Heart left ventricle (tissue), 16 donors: ENCODE results near the gene NBL1. TPM values are rescaled to one million over a fixed set of nuclear protein-coding genes. Genes with fewer than 3 reads are reported as not detected.

Experiments used
- ATAC-seq, 4 donors: fragments of 200-7000 bp; cut with Tn5 transposase; one replicate each; pipeline ENCODE4 v1.9.1; 2020 to 2022; ENCODE audit warnings: moderate library complexity in 4 of 4, mild to moderate bottlenecking in 3 of 4, moderate number of reproducible peaks in 1 of 4
- DNase-seq, 5 donors: peaks; one replicate each; pipeline ENCODE4 v3.0.0-alpha.2; 2020
- H3K27ac ChIP-seq, 12 donors: fragments of 200-600 bp; sonication (generic) in 4 of 12; one replicate each; pipeline versions ENCODE4 v1.5.0 to v1.8.0; 2016 to 2022; ENCODE audit warnings: mild to moderate bottlenecking in 2 of 12
- H3K27me3 ChIP-seq, 9 donors: fragments of 200-600 bp; sonication (generic) in 2 of 9; one replicate each; pipeline versions ENCODE4 v1.5.1 to v1.8.0; 2016 to 2022; ENCODE audit warnings: mild to moderate bottlenecking in 3 of 9
- H3K36me3 ChIP-seq, 9 donors: fragments of 200-600 bp; sonication (generic) in 2 of 9; one replicate each; pipeline versions ENCODE4 v1.5.0 to v1.8.0; 2018 to 2022; ENCODE audit warnings: mild to moderate bottlenecking in 2 of 9
- H3K4me1 ChIP-seq, 12 donors: fragments of 200-600 bp; sonication (generic) in 4 of 12; one replicate each; pipeline versions ENCODE4 v1.5.0 to v1.8.0; 2016 to 2022; ENCODE audit warnings: mild to moderate bottlenecking in 3 of 12
- H3K4me3 ChIP-seq, 12 donors: fragments of 200-600 bp; sonication (generic) in 4 of 12; one replicate each; pipeline versions ENCODE4 v1.5.0 to v1.8.0; 2017 to 2022; ENCODE audit warnings: mild to moderate bottlenecking in 9 of 12, moderate library complexity in 4 of 12
- H3K9me3 ChIP-seq, 12 donors: fragments of 200-600 bp; sonication (generic) in 4 of 12; one replicate each; pipeline versions ENCODE4 v1.5.0 to v1.8.0; 2016 to 2022; ENCODE audit warnings: mild to moderate bottlenecking in 1 of 12
- CTCF ChIP-seq, 12 donors: fragments of 200-600 bp; sonication (generic) in 4 of 12; IDR thresholded peaks; one replicate each; pipeline versions ENCODE4 v1.5.0 to v1.8.0; 2018 to 2022; ENCODE audit warnings: antibody characterized with exemption in 12 of 12, mild to moderate bottlenecking in 5 of 12
- POLR2A ChIP-seq, 2 donors: fragments of 450-650 bp; IDR thresholded peaks; one replicate each; pipeline ENCODE4 v1.6.1; 2017; ENCODE audit warnings: antibody characterized with exemption in 2 of 2, mild to moderate bottlenecking in 2 of 2, moderate library complexity in 2 of 2
- WGBS, 4 donors: extraction: QIAGEN DNeasy Blood & Tissue Kit in 2 of 4; methylation state at CpG; one replicate each; pipeline versions ENCODE4 v1.1.5 to v1.1.7; 2013 to 2018; 5-methylcytosine and 5-hydroxymethylcytosine counted together
- intact Hi-C, 10 donors: fragments of 100-400 bp; cut with DNase I; formaldehyde crosslinking; loops; one replicate each; pipeline versions ENCODE4 v1.11.1 to v1.14.2; 2022
- polyA plus RNA-seq, 2 donors: library from polyadenylated mRNA; stranded (reverse); fragments of 200-250 nt; gene quantifications; one replicate each; pipeline ENCODE4 v1.2.3, GENCODE V29; 2013
- total RNA-seq, 9 donors: library from RNA; depleted of rRNA in 2 of 9; stranded (reverse); fragments of >200 nt in 2 of 9; fragmentation: NEBNext Ultra II Directional in 3 of 9; extraction: Animal tissue kit (Norgen Biotek cat#: 25700) in 3 of 9; gene quantifications; one replicate each; pipeline versions ENCODE4 v1.1.0 to v1.2.4, GENCODE V29; 2016 to 2023
- donor health status: ischemic (EF 13 %, LVEDD 7.1; RV severe dilation, severe dysfunction).
- donor health status: healthy with polysubstance abuse.
- donor health status: DM: no; HTN: yes; CAD: no.
- donor health status: DM: no; HTN: no; CAD: no.
- donor health status: ischemic (EF 25% LVEDD 6.9; RV normal size, moderate dysfunction).
- donor health status: ischemic (EF 25% LVEDD 5.7; RV mildly dilated, moderate dysfunction).
- donor health status: healthy.
- donor health status: DM: yes; HTN: yes; CAD: no.
- donor health status: ischemic (EF 35%, LVEDD 5.7; RV mildly dilated, moderate dysfunction).
- donor health status: nonischemic (EF 11% LVEDD 7.7; RV severe dilation, severe dysfunction).
- donor health status: DM: yes; HTN: yes; CAD: no.
- donor health status: PGD.
- donor health status: ischemic (EF 29% LVEDD 5.4; RV normal size, mild dysfunction).
- donor health status: nonischemic (EF 23%, LVEDD 6.1; RV moderate dilation, normal function).

Gene NBL1
- total and polyA plus RNA-seq, 11 donors, result 19.3 to 61.4 (median 33.1) TPM

GRCh38 chr1:19644681-19645410, 735 bp downstream of the NBL1 start:
- ATAC-seq (peak in 3 of 4 donors; percentile 7 to 17 (median 14)), DNase-seq (peak in 3 of 5 donors; percentile 46 to 56 (median 55))
- H3K4me3 ChIP-seq, result peak overlapping the region; percentile 16 to 98 (median 81)
- intact Hi-C loops, result loop anchor here in 9 of 10 donors (2.0 to 10.0 kb wide), 13 partner anchors 38 to 253 kb away; partner anchors contain the start of gene CAPZB (in 5 of the 9)
- H3K27ac ChIP-seq, result peak overlapping the region; percentile 81 to 97 (median 92)
- 6 to 9% (median 8%) methylated on average over 56 to 71 of the region's 71 CpGs for WGBS, 4 donors
- TF ChIP-seq CTCF (IDR thresholded peaks at IDR 0.05), result no peak
- no peak for TF ChIP-seq POLR2A (IDR thresholded peaks at IDR 0.05)
- no peaks in the 10 kb centered on the region for H3K9me3 ChIP-seq
- peaks cover 7 to 64% (median 37%) of the 10 kb centered on the region in 12 donors for H3K4me1 ChIP-seq
- peaks cover 0 to 29% (median 0%) of the 10 kb centered on the region in 9 donors for H3K27me3 ChIP-seq
- H3K36me3 ChIP-seq, result no peaks in the 10 kb centered on the region

- no peak for DNase-seq
- TF ChIP-seq POLR2A (IDR thresholded peaks at IDR 0.05), result no peak
- no peak for TF ChIP-seq CTCF (IDR thresholded peaks at IDR 0.05)
- WGBS, 4 donors, result 39 to 55% (median 49%) methylated on average over 24 to 30 of the region's 30 CpGs
- Histone ChIP-seq H3K27ac (peak overlapping the region; percentile 81 to 97 (median 92)), H3K36me3 (no peaks in the 10 kb centered on the region), H3K4me1 (peaks cover 12 to 69% (median 44%) of the 10 kb centered on the region in 12 donors), H3K4me3 (peak overlapping the region; percentile 16 to 98 (median 81)), H3K9me3 (no peaks in the 10 kb centered on the region), H3K27me3 (peaks cover 0 to 29% (median 0%) of the 10 kb centered on the region in 9 donors)
- no peak for ATAC-seq
- intact Hi-C loops, result loop anchor here in 8 of 10 donors (2.0 to 10.0 kb wide), 11 partner anchors 48 to 253 kb away; partner anchors contain the start of gene CAPZB (in 4 of the 8)
Measured at GRCh38 chr1:19645411-19646251, 1.5 kb downstream of the NBL1 start.

GRCh38 chr1:19646377-19647319, 2.5 kb downstream of the NBL1 start:
- no peaks in the 10 kb centered on the region for H3K36me3 ChIP-seq
- no peaks in the 10 kb centered on the region for H3K9me3 ChIP-seq
- H3K27ac ChIP-seq, result peak overlapping the region in 11 of 12 donors; percentile 81 to 97 (median 92)
- H3K4me3 ChIP-seq, result peak overlapping the region in 11 of 12 donors; percentile 60 to 98 (median 82)
- DNase-seq, result no peak
- TF ChIP-seq CTCF (IDR thresholded peaks at IDR 0.05) (no peak), POLR2A (IDR thresholded peaks at IDR 0.05) (no peak)
- peaks cover 12 to 77% (median 51%) of the 10 kb centered on the region in 12 donors for H3K4me1 ChIP-seq
- H3K27me3 ChIP-seq, result peaks cover 0 to 29% (median 0%) of the 10 kb centered on the region in 9 donors
- no peak for ATAC-seq
- intact Hi-C loops, result loop anchor here in 7 of 10 donors (5.0 to 10.0 kb wide), 9 partner anchors 49 to 254 kb away; partner anchors contain the start of gene CAPZB (in 4 of the 7)
- WGBS, 4 donors, result 77 to 87% (median 81%) methylated on average over 8 to 9 of the region's 9 CpGs
